HFFc6 (cell line): ENCODE data around the gene RNF157. TPM values are rescaled to one million over a fixed set of nuclear protein-coding genes. Genes with fewer than 3 reads are reported as not detected.
"Not testable (repeated sequence)": the region's sequence is repeated elsewhere in the genome, so short reads cannot be mapped to it uniquely, and the experiment has no call there.

Experiments used
- DNase-seq: peaks from one replicate; pipeline ENCODE4 v3.0.0-alpha.2; 2018
- H3K27ac Mint-ChIP-seq: 2 replicates; pipeline ENCODE4 v1.8.0; 2020; ENCODE audit warnings: mild to moderate bottlenecking, mixed read lengths
- H3K27me3 Mint-ChIP-seq: 2 replicates; pipeline ENCODE4 v1.8.0; 2021; ENCODE audit warnings: mild to moderate bottlenecking, moderate library complexity, mixed read lengths; ENCODE audit not compliant: insufficient read depth
- H3K36me3 Mint-ChIP-seq: 2 replicates; pipeline ENCODE4 v1.8.0; 2021; ENCODE audit warnings: low read depth, mixed read lengths
- H3K4me1 Mint-ChIP-seq: 2 replicates; pipeline ENCODE4 v1.8.0; 2020; ENCODE audit warnings: low read depth, mixed read lengths
- H3K4me3 Mint-ChIP-seq: 2 replicates; pipeline ENCODE4 v1.8.0; 2020; ENCODE audit warnings: mild to moderate bottlenecking, moderate library complexity, mixed read lengths
- H3K9me3 Mint-ChIP-seq: 2 replicates; pipeline ENCODE4 v1.8.0; 2020; ENCODE audit warnings: mild to moderate bottlenecking, mixed read lengths
- total RNA-seq, 6 experiments: library from RNA; stranded (reverse); fragmentation: NEBNext Ultra II Directional; extraction: Animal tissue kit (Norgen Biotek cat#: 25700); gene quantifications; 2 replicates in 1 of 6; 3 replicates in 5 of 6; pipeline ENCODE4 v1.2.3, GENCODE V29; 2021
- TF ChIP-seq, protein P1 (sequence below): fragments of 200-600 bp; sonication (generic); IDR thresholded peaks from 2 replicates; pipeline ENCODE4 v1.5.0; 2021; ENCODE audit warnings: antibody characterized with exemption, mild to moderate bottlenecking

RNF157 gene
- total RNA-seq, 6 experiments from 2014 or later, result 0.11 to 0.19 (median 0.18) TPM; not detected in 3

- TF ChIP-seq, protein P1, sequence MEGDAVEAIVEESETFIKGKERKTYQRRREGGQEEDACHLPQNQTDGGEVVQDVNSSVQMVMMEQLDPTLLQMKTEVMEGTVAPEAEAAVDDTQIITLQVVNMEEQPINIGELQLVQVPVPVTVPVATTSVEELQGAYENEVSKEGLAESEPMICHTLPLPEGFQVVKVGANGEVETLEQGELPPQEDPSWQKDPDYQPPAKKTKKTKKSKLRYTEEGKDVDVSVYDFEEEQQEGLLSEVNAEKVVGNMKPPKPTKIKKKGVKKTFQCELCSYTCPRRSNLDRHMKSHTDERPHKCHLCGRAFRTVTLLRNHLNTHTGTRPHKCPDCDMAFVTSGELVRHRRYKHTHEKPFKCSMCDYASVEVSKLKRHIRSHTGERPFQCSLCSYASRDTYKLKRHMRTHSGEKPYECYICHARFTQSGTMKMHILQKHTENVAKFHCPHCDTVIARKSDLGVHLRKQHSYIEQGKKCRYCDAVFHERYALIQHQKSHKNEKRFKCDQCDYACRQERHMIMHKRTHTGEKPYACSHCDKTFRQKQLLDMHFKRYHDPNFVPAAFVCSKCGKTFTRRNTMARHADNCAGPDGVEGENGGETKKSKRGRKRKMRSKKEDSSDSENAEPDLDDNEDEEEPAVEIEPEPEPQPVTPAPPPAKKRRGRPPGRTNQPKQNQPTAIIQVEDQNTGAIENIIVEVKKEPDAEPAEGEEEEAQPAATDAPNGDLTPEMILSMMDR, result no peak
- no peak overlapping the region for H3K27ac Mint-ChIP-seq
- no peaks in the 10 kb centered on the region for H3K4me1 Mint-ChIP-seq
- DNase-seq, result no peak
- H3K4me3 Mint-ChIP-seq, result no peak overlapping the region
- H3K9me3 Mint-ChIP-seq, result no peaks in the 10 kb centered on the region
- H3K27me3 Mint-ChIP-seq, result peaks cover 20% of the 10 kb centered on the region
- no peaks in the 10 kb centered on the region for H3K36me3 Mint-ChIP-seq
Measured at GRCh38 chr17:76193591-76193990, 46.7 kb downstream of the RNF157 start.

DNA sequence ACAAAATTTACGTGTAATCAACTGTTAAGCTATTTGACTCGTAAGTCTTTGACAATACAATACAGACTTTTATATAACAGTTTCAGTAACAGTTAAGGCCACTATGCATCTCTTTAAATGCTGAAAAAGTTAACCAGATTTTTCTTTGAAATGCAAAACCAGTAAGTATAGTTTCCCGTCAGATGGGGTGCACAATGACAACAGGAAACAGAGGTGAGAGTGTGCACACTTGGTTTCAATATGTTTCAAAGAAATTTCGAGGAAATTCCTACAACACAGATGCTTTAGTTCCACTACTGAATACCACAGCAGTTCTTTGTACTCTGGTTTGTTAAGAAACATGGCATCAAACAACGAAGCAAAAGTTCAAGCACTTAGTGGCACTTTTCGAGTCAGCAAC, 48.4 kb downstream of the RNF157 start:
- H3K4me3 Mint-ChIP-seq, result no peak overlapping the region
- H3K27me3 Mint-ChIP-seq, result peaks cover 16% of the 10 kb centered on the region
- H3K27ac Mint-ChIP-seq, result no peak overlapping the region
- no peaks in the 10 kb centered on the region for H3K9me3 Mint-ChIP-seq
- no peaks in the 10 kb centered on the region for H3K36me3 Mint-ChIP-seq
- H3K4me1 Mint-ChIP-seq, result no peaks in the 10 kb centered on the region
- TF ChIP-seq, protein P1, result no peak
- no peak for DNase-seq

DNA sequence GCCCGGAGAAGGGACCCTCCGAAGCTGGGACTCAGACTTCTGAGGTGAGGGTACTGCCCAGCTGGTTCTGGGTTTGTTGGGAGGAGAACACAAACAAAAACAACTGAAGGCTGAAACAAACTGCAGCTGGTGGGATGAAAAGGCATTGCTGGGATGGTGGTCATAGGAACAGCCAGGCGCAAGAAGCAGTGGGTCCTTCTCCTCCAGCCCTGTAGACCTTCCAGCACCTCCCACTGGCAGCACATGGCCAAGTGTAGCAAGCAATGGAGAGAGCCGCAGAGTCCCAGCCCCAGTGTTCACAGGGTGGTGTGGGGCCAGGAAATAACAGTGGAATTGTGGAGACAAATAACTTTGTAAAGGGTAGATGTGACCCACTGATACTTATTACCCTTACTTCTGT, 50.6 kb downstream of the RNF157 start:
- DNase-seq, result no peak
- Mint-ChIP-seq H3K27me3 (peaks cover 16% of the 10 kb centered on the region), H3K4me3 (no peak overlapping the region), H3K9me3 (no peaks in the 10 kb centered on the region), H3K4me1 (no peaks in the 10 kb centered on the region), H3K36me3 (no peaks in the 10 kb centered on the region), H3K27ac (no peak overlapping the region)
- TF ChIP-seq, protein P1, result no peak

DNA sequence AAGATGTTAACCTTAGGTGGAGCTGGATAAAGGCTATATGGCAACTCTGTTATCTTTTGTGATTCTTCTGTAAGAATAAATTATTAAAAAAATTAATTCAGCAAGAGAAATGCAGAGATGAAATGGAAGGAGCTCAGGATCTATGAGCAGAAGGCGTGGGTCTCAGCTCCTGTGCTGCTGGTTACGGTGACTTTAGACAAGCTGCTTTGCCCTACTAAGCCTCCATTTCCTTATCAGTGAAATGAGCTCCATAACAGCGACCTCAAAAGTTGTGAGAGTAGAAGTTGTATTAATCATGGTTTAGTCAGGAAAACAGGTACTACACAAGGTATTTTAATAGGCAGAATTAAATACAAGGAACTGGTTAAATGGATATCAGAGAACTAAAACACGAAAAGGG, 51.0 kb downstream of the RNF157 start:
- no peaks in the 10 kb centered on the region for H3K36me3 Mint-ChIP-seq
- H3K27ac Mint-ChIP-seq, result no peak overlapping the region

DNA sequence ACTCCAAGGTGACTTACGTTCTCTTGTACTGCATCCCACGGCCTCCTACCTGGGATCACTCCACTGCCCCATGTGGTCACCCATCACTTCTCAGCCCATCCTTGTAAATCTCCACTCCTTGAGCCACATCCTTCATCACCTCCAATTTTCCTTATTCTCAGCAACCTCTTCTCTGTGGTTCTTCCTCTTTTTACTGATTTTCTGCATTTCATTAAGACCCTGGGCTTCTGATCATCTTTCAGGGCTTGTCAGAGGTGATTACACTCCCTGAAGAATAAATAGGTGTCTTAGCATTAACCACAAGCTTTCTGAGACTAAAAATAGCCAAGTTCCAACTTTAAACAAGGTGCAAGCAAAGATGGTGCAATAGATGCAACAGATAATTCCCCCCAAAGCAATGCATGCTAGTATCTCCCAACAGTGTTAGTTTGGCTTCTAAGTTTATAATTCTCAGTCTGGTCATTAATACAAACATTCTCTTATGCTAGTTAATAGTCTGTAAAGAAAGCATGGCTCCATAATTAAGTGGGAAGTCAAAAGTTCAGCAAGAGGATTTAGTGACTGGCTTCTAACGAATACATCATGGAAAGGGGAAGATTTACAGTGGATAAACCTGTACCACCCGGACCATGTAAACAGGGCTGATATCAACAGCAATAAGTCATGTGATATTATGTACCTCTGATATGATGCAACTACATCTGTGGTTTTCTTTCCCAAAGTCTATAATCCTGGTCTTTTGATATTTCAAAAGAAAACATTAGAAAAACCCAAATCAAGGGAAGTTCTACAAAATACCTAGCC, 51.9 kb downstream of the RNF157 start:
- H3K27ac Mint-ChIP-seq, result no peak overlapping the region
- peaks cover 15% of the 10 kb centered on the region for H3K27me3 Mint-ChIP-seq
- no peak overlapping the region for H3K4me3 Mint-ChIP-seq
- no peak for DNase-seq
- TF ChIP-seq, protein P1, result no peak
- no peaks in the 10 kb centered on the region for H3K9me3 Mint-ChIP-seq
- no peaks in the 10 kb centered on the region for H3K36me3 Mint-ChIP-seq
- H3K4me1 Mint-ChIP-seq, result no peaks in the 10 kb centered on the region

More for the DNA sequence above, 51.0 kb downstream of the RNF157 start:
- DNase-seq, result no peak
- H3K4me3 Mint-ChIP-seq, result no peak overlapping the region
- H3K9me3 Mint-ChIP-seq, result no peaks in the 10 kb centered on the region
- H3K4me1 Mint-ChIP-seq, result no peaks in the 10 kb centered on the region
- TF ChIP-seq, protein P1, result no peak
- peaks cover 15% of the 10 kb centered on the region for H3K27me3 Mint-ChIP-seq

DNA sequence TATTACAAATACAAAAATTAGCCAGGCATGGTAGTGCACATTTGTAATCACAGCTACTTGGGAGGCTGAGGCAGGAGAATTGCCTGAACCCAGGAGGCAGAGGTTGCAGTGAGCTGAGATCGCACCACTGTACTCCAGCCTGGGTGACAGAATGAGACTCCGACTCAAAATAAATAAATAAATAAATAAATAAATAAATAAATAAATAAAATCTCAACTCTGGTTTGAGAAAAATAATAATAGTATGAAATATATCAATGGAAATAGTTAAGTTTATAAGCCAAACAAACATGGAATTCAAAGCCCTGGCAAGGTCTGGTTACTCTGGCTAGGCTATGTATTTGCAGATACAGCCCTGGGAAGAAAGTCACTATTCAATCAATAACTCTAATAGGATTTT, 53.5 kb downstream of the RNF157 start:
- not testable (repeated sequence) for H3K27me3 Mint-ChIP-seq, H3K27ac Mint-ChIP-seq, H3K4me1 Mint-ChIP-seq, H3K9me3 Mint-ChIP-seq, H3K36me3 Mint-ChIP-seq, H3K4me3 Mint-ChIP-seq, DNase-seq
